Gastrocnemius medialis (tissue), 4 donors: ENCODE data around the gene SDC1. TPM values are rescaled to one million over a fixed set of nuclear protein-coding genes. Genes with fewer than 3 reads are reported as not detected.

Experiments used
- ATAC-seq, 2 donors: fragments of 150-250 bp; one replicate each; pipeline ENCODE4 v1.9.1; 2016
- DNase-seq, 2 donors: peaks; one replicate each; pipeline ENCODE4 v3.0.0-alpha.2; 2019
- H3K27ac ChIP-seq, 4 donors: fragments of 200-600 bp; sonication (generic); 1 replicate in 1 of 4; 2 replicates in 3 of 4; pipeline ENCODE4 v1.5.1; 2016 to 2018; ENCODE audit warnings: mild to moderate bottlenecking in 2 of 4, moderate library complexity in 1 of 4
- H3K27me3 ChIP-seq, 3 donors: fragments of 200-600 bp; sonication (generic) in 2 of 3; 1 replicate in 1 of 3; 2 replicates in 2 of 3; pipeline versions ENCODE4 v1.5.1 to v1.6.0; 2016 to 2019; ENCODE audit warnings: mild to moderate bottlenecking in 1 of 3, moderate library complexity in 1 of 3
- H3K36me3 ChIP-seq, 2 donors: fragments of 200-600 bp; sonication (generic) in 1 of 2; one replicate each; pipeline ENCODE4 v1.5.1; 2017 to 2018
- H3K4me1 ChIP-seq, 2 donors: fragments of 200-600 bp; sonication (generic) in 1 of 2; one replicate each; pipeline ENCODE4 v1.5.1; 2016 to 2017; ENCODE audit warnings: mild to moderate bottlenecking in 2 of 2
- H3K4me3 ChIP-seq, 4 donors: fragments of 200-600 bp; sonication (generic) in 3 of 4; 1 replicate in 1 of 4; 2 replicates in 3 of 4; pipeline ENCODE4 v1.5.1; 2016 to 2019; ENCODE audit warnings: mild to moderate bottlenecking in 2 of 4
- H3K9me3 ChIP-seq, 3 donors: fragments of 200-600 bp; sonication (generic) in 2 of 3; 1 replicate in 1 of 3; 2 replicates in 2 of 3; pipeline ENCODE4 v1.5.1; 2016 to 2019
- CTCF ChIP-seq, 5 experiments: fragments of 450-650 bp in 3 of 5; fragments of 200-600 bp in 2 of 5; sonication (generic) in 2 of 5; IDR thresholded peaks in 4 of 5; conservative IDR thresholded peaks in 1 of 5; 1 replicate in 4 of 5; 2 replicates in 1 of 5; pipeline ENCODE4 v1.5.1; 2016 to 2019; ENCODE audit warnings: antibody characterized with exemption in 5 of 5, mild to moderate bottlenecking in 3 of 5, moderate library complexity in 3 of 5
- POLR2A ChIP-seq, 2 donors: fragments of 450-650 bp; IDR thresholded peaks; one replicate each; pipeline ENCODE4 v1.6.1; 2017; ENCODE audit warnings: antibody characterized with exemption in 2 of 2, mild to moderate bottlenecking in 2 of 2, moderate library complexity in 2 of 2
- in situ Hi-C, 4 donors: fragments of 200-750 bp; cut with MboI; loops; one replicate each; pipeline versions ENCODE4 v1.15.0 to v1.8.0; 2017; ENCODE audit warnings: low sequenced_read_pairs in 4 of 4
- intact Hi-C: fragments of 100-400 bp; cut with DNase I; formaldehyde crosslinking; loops from one replicate; pipeline ENCODE4 v1.15.1; 2023; ENCODE audit warnings: low total_unique reads
- total RNA-seq, 4 donors: library from RNA; depleted of rRNA; stranded (reverse); fragments of >200 nt; gene quantifications; one replicate each; pipeline versions ENCODE4 v1.1.0 to v1.2.3, GENCODE V29; 2016

The SDC1 gene
- total RNA-seq, 4 donors from 2014 or later: 0.41 to 1.2 (median 1.2) TPM; not detected in 1

- H3K36me3 ChIP-seq: no peaks in the 10 kb centered on the region
- DNase-seq: no peak
- H3K27ac ChIP-seq: no peak overlapping the region
- in situ Hi-C loops (no loop called here), intact Hi-C loops (no loop called here)
- no peak overlapping the region for H3K4me3 ChIP-seq
- TF ChIP-seq CTCF (IDR thresholded peaks at IDR 0.05 in 4 of 5, conservative IDR thresholded peaks at IDR 0.05 in 1 of 5): no peak
- TF ChIP-seq POLR2A (IDR thresholded peaks at IDR 0.05): no peak
- no peaks in the 10 kb centered on the region for H3K4me1 ChIP-seq
- H3K27me3 ChIP-seq: peaks cover 0 to 11% (median 7%) of the 10 kb centered on the region in 3 donors
- H3K9me3 ChIP-seq: no peaks in the 10 kb centered on the region
- ATAC-seq: no peak
These were observed 6.2 kb upstream of the SDC1 start for GRCh38 chr2:20231159-20231558.

GRCh38 chr2:20230114-20230425 lies 5.1 kb upstream of the SDC1 start:
- intact Hi-C loops: no loop called here
- Histone ChIP-seq H3K27ac (no peak overlapping the region), H3K4me1 (no peaks in the 10 kb centered on the region), H3K27me3 (peaks cover 6 to 16% (median 7%) of the 10 kb centered on the region in 3 donors), H3K4me3 (no peak overlapping the region), H3K9me3 (no peaks in the 10 kb centered on the region), H3K36me3 (no peaks in the 10 kb centered on the region)
- TF ChIP-seq POLR2A (IDR thresholded peaks at IDR 0.05): no peak
- no peak for TF ChIP-seq CTCF (IDR thresholded peaks at IDR 0.05 in 4 of 5, conservative IDR thresholded peaks at IDR 0.05 in 1 of 5)
- DNase-seq: no peak
- ATAC-seq: no peak
- in situ Hi-C loops: no loop called here

GRCh38 chr2:20229322-20230113 lies 4.6 kb upstream of the SDC1 start:
- intact Hi-C loops (loop anchor here (10.0 kb wide), 1 partner anchor 85 kb away; no protein-coding TSS in a partner anchor), in situ Hi-C loops (no loop called here)
- ATAC-seq (no peak), DNase-seq (no peak)
- H3K4me3 ChIP-seq: no peak overlapping the region
- H3K27me3 ChIP-seq: peaks cover 6 to 16% (median 7%) of the 10 kb centered on the region in 3 donors
- H3K9me3 ChIP-seq: no peaks in the 10 kb centered on the region
- no peak for TF ChIP-seq CTCF (IDR thresholded peaks at IDR 0.05 in 4 of 5, conservative IDR thresholded peaks at IDR 0.05 in 1 of 5)
- TF ChIP-seq POLR2A (IDR thresholded peaks at IDR 0.05): no peak
- H3K27ac ChIP-seq: no peak overlapping the region
- no peaks in the 10 kb centered on the region for H3K4me1 ChIP-seq
- no peaks in the 10 kb centered on the region for H3K36me3 ChIP-seq

GRCh38 chr2:20227894-20228505 lies 3.1 kb upstream of the SDC1 start:
- Histone ChIP-seq H3K27me3 (peaks cover 10 to 18% (median 13%) of the 10 kb centered on the region in 3 donors), H3K4me3 (no peak overlapping the region), H3K4me1 (peaks cover 0 to 8% of the 10 kb centered on the region in 2 donors), H3K36me3 (no peaks in the 10 kb centered on the region), H3K9me3 (no peaks in the 10 kb centered on the region), H3K27ac (no peak overlapping the region)
- intact Hi-C loops (loop anchor here (10.0 kb wide), 1 partner anchor 83 kb away; no protein-coding TSS in a partner anchor), in situ Hi-C loops (no loop called here)
- ATAC-seq: no peak
- TF ChIP-seq CTCF (IDR thresholded peaks at IDR 0.05 in 4 of 5, conservative IDR thresholded peaks at IDR 0.05 in 1 of 5) (no peak), POLR2A (IDR thresholded peaks at IDR 0.05) (no peak)
- no peak for DNase-seq
